NCI-H1417 treated with DMSO at 0.1 percent for 48 hours (cell line): ENCODE results near the gene TCAP.

ENCODE experiments used
- DNase-seq: peaks from one replicate; lab custom pipeline; 2025; lab: John Stamatoyannopoulos, UW

The TCAP gene, protein sequence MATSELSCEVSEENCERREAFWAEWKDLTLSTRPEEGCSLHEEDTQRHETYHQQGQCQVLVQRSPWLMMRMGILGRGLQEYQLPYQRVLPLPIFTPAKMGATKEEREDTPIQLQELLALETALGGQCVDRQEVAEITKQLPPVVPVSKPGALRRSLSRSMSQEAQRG

DNA sequence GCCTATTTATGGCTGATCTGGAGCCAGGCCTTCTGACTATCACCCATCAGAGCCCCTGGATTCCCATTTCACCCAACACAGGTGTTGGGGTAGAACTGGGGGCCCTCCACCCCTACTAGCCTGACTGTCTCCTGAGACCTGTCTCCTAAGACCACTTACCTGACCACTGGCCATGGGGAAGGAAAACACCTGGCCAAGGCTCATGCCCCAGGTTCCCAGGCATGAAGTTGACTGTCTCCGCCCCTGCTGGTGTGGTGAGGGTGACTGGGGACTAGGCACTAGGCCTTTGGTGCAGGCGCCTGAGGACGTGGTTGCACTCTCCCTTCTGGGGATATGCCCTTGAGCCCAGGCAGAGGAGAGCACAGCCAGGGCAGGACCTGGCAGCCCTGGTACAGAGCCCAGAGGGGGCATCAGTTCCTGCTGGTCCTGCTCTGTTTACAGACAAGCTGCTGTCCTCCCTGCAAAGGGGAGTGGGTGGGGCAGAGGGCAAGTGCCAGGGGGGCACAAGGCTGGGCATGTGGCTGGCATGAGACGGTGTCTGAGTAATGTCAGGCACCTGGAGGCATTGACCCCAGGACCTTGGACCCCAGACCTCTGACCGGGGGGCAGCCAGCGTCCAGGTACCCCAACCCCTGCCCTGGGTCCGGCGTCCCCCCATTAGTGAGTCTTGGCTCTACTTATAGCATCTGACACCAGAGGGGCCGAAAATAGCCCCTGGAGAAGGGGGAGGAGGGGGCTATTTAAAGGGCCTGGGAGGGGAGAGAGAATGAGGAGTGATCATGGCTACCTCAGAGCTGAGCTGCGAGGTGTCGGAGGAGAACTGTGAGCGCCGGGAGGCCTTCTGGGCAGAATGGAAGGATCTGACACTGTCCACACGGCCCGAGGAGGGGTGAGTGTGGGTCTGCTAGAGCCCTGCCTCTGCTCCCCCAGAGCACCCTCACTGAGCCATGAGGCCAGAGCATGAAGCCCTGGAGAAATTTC, at the start of gene TCAP:
TSS of gene TCAP (plus strand) at position 769 of the 981 bp plus-strand sequence. CDS start at position 780, 11 bp downstream.
- DNase-seq, result no peak

GRCh38 chr17:39615434-39615833, 49.7 kb upstream of the TCAP start:
- no peak for DNase-seq

DNA sequence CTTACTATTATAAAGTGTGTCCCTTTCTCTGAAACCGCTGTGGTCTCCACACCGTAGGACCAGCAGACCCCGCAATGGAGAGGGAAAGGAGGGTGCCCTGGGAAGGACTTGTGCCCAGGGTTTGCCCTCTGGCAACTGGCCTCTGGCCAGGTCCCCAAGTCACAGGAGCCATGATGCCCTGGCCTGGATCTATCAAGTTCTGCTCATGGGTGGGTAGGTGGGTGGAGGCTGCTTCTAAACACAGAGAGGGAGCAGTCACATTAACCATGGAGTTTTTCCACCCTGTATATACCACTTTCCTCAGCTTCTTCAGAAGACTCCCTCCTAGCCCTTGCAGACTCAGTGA, 48.1 kb upstream of the TCAP start:
- no peak for DNase-seq

- DNase-seq, result no peak
Measured at GRCh38 chr17:39617446-39618245, 47.5 kb upstream of the TCAP start.

GRCh38 chr17:39618246-39618913, 46.8 kb upstream of the TCAP start:
- DNase-seq, result no peak

- DNase-seq, result no peak
Measured at GRCh38 chr17:39618956-39619785, 46.0 kb upstream of the TCAP start.

GRCh38 chr17:39619786-39620101, 45.4 kb upstream of the TCAP start:
- DNase-seq, result no peak

GRCh38 chr17:39621523-39622379, 43.4 kb upstream of the TCAP start:
- DNase-seq, result no peak

DNA sequence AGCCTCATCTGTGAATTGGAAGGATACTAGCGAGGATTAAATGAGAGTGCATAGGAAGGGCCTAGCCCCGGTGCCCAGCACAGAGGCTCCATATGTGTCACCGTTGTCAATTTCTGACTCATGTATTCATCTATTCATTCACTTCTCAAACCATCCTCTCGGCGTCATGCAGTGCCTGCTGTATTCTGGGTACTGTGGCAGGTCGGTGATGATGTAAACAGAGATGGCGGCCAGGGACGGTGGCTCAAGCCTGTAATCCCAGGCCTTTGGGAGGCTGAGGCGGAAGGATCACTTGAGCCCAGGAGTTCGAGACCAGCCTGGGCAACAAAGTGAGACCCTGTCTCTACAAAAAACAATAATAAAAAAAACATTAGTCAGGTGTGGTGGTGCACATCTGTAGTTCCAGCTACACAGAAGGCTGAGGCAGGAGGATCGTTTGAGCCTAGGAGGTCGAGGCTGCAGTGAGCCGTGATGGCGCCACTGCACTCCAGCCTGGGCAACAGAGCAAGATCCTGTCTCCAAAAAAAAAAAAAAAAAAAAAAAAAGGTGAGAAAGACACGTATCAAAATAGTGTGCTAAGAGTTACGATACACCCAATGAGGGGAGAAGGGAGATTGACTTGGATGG, 42.7 kb upstream of the TCAP start:
- no peak for DNase-seq

- no peak for DNase-seq
Measured at GRCh38 chr17:39623356-39623950, 41.7 kb upstream of the TCAP start.

- no peak for DNase-seq
Measured at GRCh38 chr17:39624313-39624712, 40.8 kb upstream of the TCAP start.

GRCh38 chr17:39625198-39625785, 39.9 kb upstream of the TCAP start:
- DNase-seq, result no peak

- DNase-seq, result no peak
Measured at GRCh38 chr17:39626171-39627046, 38.7 kb upstream of the TCAP start, which contains the start of gene PPP1R1B. PPP1R1B (plus strand) TSS chr17:39626952; CDS start chr17:39627393, 441 bp downstream.

DNA sequence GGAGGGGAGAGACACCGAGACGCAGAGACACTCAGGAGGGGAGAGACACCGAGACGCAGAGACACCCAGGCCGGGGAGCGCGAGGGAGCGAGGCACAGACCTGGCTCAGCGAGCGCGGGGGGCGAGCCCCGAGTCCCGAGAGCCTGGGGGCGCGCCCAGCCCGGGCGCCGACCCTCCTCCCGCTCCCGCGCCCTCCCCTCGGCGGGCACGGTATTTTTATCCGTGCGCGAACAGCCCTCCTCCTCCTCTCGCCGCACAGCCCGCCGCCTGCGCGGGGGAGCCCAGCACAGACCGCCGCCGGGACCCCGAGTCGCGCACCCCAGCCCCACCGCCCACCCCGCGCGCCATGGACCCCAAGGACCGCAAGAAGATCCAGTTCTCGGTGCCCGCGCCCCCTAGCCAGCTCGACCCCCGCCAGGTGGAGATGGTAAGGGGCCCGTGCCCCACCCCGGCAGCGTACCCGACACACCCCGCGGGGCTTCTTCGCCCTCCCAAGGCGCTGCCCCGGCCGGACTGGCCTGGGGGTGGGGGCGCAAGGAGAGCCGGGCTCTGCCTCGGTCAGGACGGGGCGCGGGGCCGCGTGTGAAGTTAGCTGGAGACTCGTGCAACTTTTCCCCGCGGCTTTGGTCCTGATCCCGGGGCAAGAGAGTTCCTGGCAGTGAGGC, 38.0 kb upstream of the TCAP start:
- no peak for DNase-seq

- DNase-seq, result no peak
Measured at GRCh38 chr17:39627712-39628516, 37.2 kb upstream of the TCAP start.

DNA sequence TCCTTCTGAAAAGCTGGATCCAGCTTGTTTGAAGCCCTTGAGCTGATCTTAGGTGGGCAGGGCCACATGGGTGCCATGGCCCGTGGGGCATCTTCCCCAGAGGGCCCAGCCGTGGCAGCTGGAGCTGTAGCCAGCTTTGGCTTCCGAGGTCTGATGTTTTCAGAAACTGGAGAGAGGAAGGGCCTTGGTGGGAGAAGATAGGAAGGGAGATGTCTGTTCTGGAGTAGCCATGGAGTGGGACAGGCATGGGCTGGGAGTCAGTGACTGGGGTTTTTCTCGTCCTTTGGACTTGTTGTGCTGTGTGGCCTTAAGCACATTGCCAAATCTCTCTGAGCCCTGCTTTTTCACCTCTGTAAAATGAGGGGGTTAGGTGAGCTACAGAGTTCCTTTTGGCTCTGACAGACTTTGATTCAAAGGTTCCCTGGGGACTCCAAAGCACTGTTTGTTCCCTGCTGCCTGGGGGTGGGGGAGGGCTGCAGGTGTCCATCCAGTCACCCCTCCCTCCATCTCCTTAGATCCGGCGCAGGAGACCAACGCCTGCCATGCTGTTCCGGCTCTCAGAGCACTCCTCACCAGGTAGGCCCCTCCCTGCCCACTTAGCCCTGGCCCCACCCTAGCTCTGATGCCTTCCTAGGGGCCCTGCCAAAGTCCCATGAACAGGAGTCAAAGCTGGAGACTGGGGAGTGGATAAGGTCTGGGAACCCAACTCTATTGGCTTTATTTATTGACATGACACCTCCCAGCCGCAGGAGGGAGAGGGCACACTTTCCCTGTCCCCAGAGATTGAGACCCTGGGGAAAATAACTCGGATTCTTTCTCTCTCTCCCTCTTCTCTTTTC, 36.3 kb upstream of the TCAP start:
- no peak for DNase-seq
